Left lung (tissue), 10 donors: ENCODE results near the gene MICB. TPM values are rescaled to one million over a fixed set of nuclear protein-coding genes. Genes with fewer than 3 reads are reported as not detected.
A peak's percentile ranks its signal among the peaks of the same experiment; 100 is the strongest.

Source experiments
- ATAC-seq: fragments of 200-7000 bp; cut with Tn5 transposase; one replicate; pipeline ENCODE4 v1.9.1; 2020; ENCODE audit warnings: moderate library complexity
- DNase-seq, 4 donors: peaks; one replicate each; pipeline ENCODE4 v3.0.0-alpha.2; 2013 to 2020
- H3K27ac ChIP-seq, 2 donors: fragments of 200-600 bp; sonication (generic) in 1 of 2; one replicate each; pipeline versions ENCODE4 v1.5.0 to v1.8.0; 2020 to 2021
- H3K27me3 ChIP-seq, 2 donors: fragments of 200-600 bp; sonication (generic) in 1 of 2; one replicate each; pipeline versions ENCODE4 v1.5.0 to v1.8.0; 2020 to 2021
- H3K36me3 ChIP-seq, 2 donors: fragments of 200-600 bp; sonication (generic) in 1 of 2; one replicate each; pipeline versions ENCODE4 v1.5.0 to v1.8.0; 2020 to 2021
- H3K4me1 ChIP-seq, 2 donors: fragments of 200-600 bp; one replicate each; pipeline ENCODE4 v1.8.0; 2021
- H3K4me3 ChIP-seq, 2 donors: fragments of 200-600 bp; sonication (generic) in 1 of 2; one replicate each; pipeline versions ENCODE4 v1.5.0 to v1.8.0; 2020 to 2021; ENCODE audit warnings: mild to moderate bottlenecking in 1 of 2
- H3K9me3 ChIP-seq, 2 donors: fragments of 200-600 bp; sonication (generic) in 1 of 2; one replicate each; pipeline versions ENCODE4 v1.5.0 to v1.8.0; 2020 to 2021
- CTCF ChIP-seq, 2 donors: fragments of 200-600 bp; sonication (generic) in 1 of 2; IDR thresholded peaks; one replicate each; pipeline versions ENCODE4 v1.5.0 to v1.8.0; 2021; ENCODE audit warnings: antibody characterized with exemption in 2 of 2
- intact Hi-C, 2 donors: fragments of 100-400 bp; cut with DNase I; formaldehyde crosslinking; loops; one replicate each; pipeline versions ENCODE4 v1.11.2 to v1.14.2; 2022
- polyA plus RNA-seq, 6 donors: library from polyadenylated mRNA; unstranded; fragments of 120-200 nt; gene quantifications; one replicate each; pipeline ENCODE4 v1.2.1, GENCODE V29; 2013; ENCODE audit not compliant: insufficient read length in 6 of 6
- total RNA-seq, 2 donors: library from RNA; stranded (reverse); fragmentation: NEBNext Ultra II Directional; extraction: Animal tissue kit (Norgen Biotek cat#: 25700); gene quantifications; one replicate each; pipeline ENCODE4 v1.2.1, GENCODE V29; 2021
- donor health status: DM: no; HTN: yes; CAD: no.
- donor health status: DM: no; HTN: no; CAD: no.

MICB gene
- total and polyA plus RNA-seq, 8 donors: 0.80 to 11.3 (median 2.3) TPM

GRCh38 chr6:31465185-31465536, 32.8 kb upstream of the MICB start:
- ATAC-seq (no peak), DNase-seq (no peak)
- no peak for TF ChIP-seq CTCF (IDR thresholded peaks at IDR 0.05)
- no peaks in the 10 kb centered on the region for H3K27me3 ChIP-seq
- no peak overlapping the region for H3K27ac ChIP-seq
- intact Hi-C loops: no loop called here
- no peaks in the 10 kb centered on the region for H3K9me3 ChIP-seq
- peaks cover 4 to 59% of the 10 kb centered on the region in 2 donors for H3K4me1 ChIP-seq
- peaks cover 0 to 27% of the 10 kb centered on the region in 2 donors for H3K36me3 ChIP-seq
- H3K4me3 ChIP-seq: peak overlapping the region in 1 of 2 donors; percentile 87

- peak overlapping the region in 1 of 2 donors; percentile 87 for H3K4me3 ChIP-seq
- H3K27ac ChIP-seq: no peak overlapping the region
- H3K27me3 ChIP-seq: no peaks in the 10 kb centered on the region
- peaks cover 4 to 59% of the 10 kb centered on the region in 2 donors for H3K4me1 ChIP-seq
- H3K9me3 ChIP-seq: no peaks in the 10 kb centered on the region
- intact Hi-C loops: no loop called here
- ATAC-seq (no peak), DNase-seq (no peak)
- H3K36me3 ChIP-seq: peaks cover 0 to 27% of the 10 kb centered on the region in 2 donors
- TF ChIP-seq CTCF (IDR thresholded peaks at IDR 0.05): no peak
These were observed 32.2 kb upstream of the MICB start for GRCh38 chr6:31465718-31466117.

- Histone ChIP-seq H3K27me3 (no peaks in the 10 kb centered on the region), H3K4me1 (peaks cover 4 to 59% of the 10 kb centered on the region in 2 donors), H3K4me3 (no peak overlapping the region), H3K9me3 (no peaks in the 10 kb centered on the region), H3K27ac (no peak overlapping the region), H3K36me3 (peaks cover 0 to 27% of the 10 kb centered on the region in 2 donors)
- no peak for ATAC-seq
- TF ChIP-seq CTCF (IDR thresholded peaks at IDR 0.05): no peak
- intact Hi-C loops: no loop called here
- no peak for DNase-seq
These were observed 31.5 kb upstream of the MICB start for GRCh38 chr6:31466466-31466865.

GRCh38 chr6:31467151-31467550, 30.8 kb upstream of the MICB start:
- H3K27me3 ChIP-seq: no peaks in the 10 kb centered on the region
- no peaks in the 10 kb centered on the region for H3K9me3 ChIP-seq
- no peak for TF ChIP-seq CTCF (IDR thresholded peaks at IDR 0.05)
- H3K27ac ChIP-seq: no peak overlapping the region
- no peak overlapping the region for H3K4me3 ChIP-seq
- DNase-seq (no peak), ATAC-seq (no peak)
- peaks cover 0 to 27% of the 10 kb centered on the region in 2 donors for H3K36me3 ChIP-seq
- intact Hi-C loops: no loop called here
- H3K4me1 ChIP-seq: peaks cover 4 to 55% of the 10 kb centered on the region in 2 donors

GRCh38 chr6:31468311-31468710, 29.6 kb upstream of the MICB start:
- Histone ChIP-seq H3K4me3 (no peak overlapping the region), H3K4me1 (peaks cover 0 to 51% of the 10 kb centered on the region in 2 donors), H3K27ac (no peak overlapping the region), H3K27me3 (no peaks in the 10 kb centered on the region), H3K36me3 (peaks cover 0 to 27% of the 10 kb centered on the region in 2 donors), H3K9me3 (no peaks in the 10 kb centered on the region)
- no peak for DNase-seq
- TF ChIP-seq CTCF (IDR thresholded peaks at IDR 0.05): no peak
- intact Hi-C loops: no loop called here
- ATAC-seq: no peak
